Measurements from ENCODE around the gene ERICH6B.

The ERICH6B gene

GRCh38 chr13:45598597-45598996, 16.9 kb downstream of the ERICH6B start:
- no peak overlapping the region for H3K4me3 ChIP-seq (ENCODE audit: low read depth, low read length)

GRCh38 chr13:45596800-45597475, 18.6 kb downstream of the ERICH6B start:
- DNase-seq: no peak
- Histone ChIP-seq H3K9me3 (no peaks in the 10 kb centered on the region), H3K4me1 (peaks cover 5% of the 10 kb centered on the region; the same call in 1 of the 2 replicates), H3K36me3 (no peaks in the 10 kb centered on the region), H3K4me3 (ENCODE audit: low read depth, low read length) (no peak overlapping the region), H3K27me3 (peaks cover 4% of the 10 kb centered on the region)
- no peak for TF ChIP-seq CTCF (IDR thresholded peaks at IDR 0.05; ENCODE audit: low read depth, low read length)

More at GRCh38 chr13:45598597-45598996, 16.9 kb downstream of the ERICH6B start:
- Histone ChIP-seq H3K9me3 (no peaks in the 10 kb centered on the region), H3K36me3 (no peaks in the 10 kb centered on the region), H3K27me3 (peaks cover 4% of the 10 kb centered on the region; the same call in 1 of the 2 replicates), H3K4me1 (peaks cover 10% of the 10 kb centered on the region)
- no peak for DNase-seq
- TF ChIP-seq CTCF (IDR thresholded peaks at IDR 0.05; ENCODE audit: low read depth, low read length): no peak

- DNase-seq: no peak
- no peaks in the 10 kb centered on the region for H3K9me3 ChIP-seq
- H3K36me3 ChIP-seq: no peaks in the 10 kb centered on the region
- no peak overlapping the region for H3K4me3 ChIP-seq (ENCODE audit: low read depth, low read length)
- no peak for TF ChIP-seq CTCF (IDR thresholded peaks at IDR 0.05; ENCODE audit: low read depth, low read length)
- H3K27me3 ChIP-seq: peaks cover 4% of the 10 kb centered on the region
- no peaks in the 10 kb centered on the region for H3K4me1 ChIP-seq
These were observed 19.6 kb downstream of the ERICH6B start for GRCh38 chr13:45595965-45596364.

- TF ChIP-seq CTCF (IDR thresholded peaks at IDR 0.05; ENCODE audit: low read depth, low read length): no peak
- DNase-seq: no peak
- no peaks in the 10 kb centered on the region for H3K9me3 ChIP-seq
- peaks cover 4% of the 10 kb centered on the region for H3K27me3 ChIP-seq
- H3K4me1 ChIP-seq: no peaks in the 10 kb centered on the region
- H3K4me3 ChIP-seq (ENCODE audit: low read depth, low read length): no peak overlapping the region
- no peaks in the 10 kb centered on the region for H3K36me3 ChIP-seq
These were observed 20.8 kb downstream of the ERICH6B start for GRCh38 chr13:45594764-45595163.

GRCh38 chr13:45594227-45594626, 21.3 kb downstream of the ERICH6B start:
- no peaks in the 10 kb centered on the region for H3K36me3 ChIP-seq
- no peak for DNase-seq
- no peaks in the 10 kb centered on the region for H3K9me3 ChIP-seq
- no peak for TF ChIP-seq CTCF (IDR thresholded peaks at IDR 0.05; ENCODE audit: low read depth, low read length)
- H3K4me3 ChIP-seq (ENCODE audit: low read depth, low read length): no peak overlapping the region
- H3K4me1 ChIP-seq: no peaks in the 10 kb centered on the region
- H3K27me3 ChIP-seq: peaks cover 4% of the 10 kb centered on the region

GRCh38 chr13:45592758-45593157, 22.8 kb downstream of the ERICH6B start:
- Histone ChIP-seq H3K4me1 (no peaks in the 10 kb centered on the region), H3K4me3 (ENCODE audit: low read depth, low read length) (no peak overlapping the region), H3K36me3 (no peaks in the 10 kb centered on the region), H3K27me3 (peaks cover 4% of the 10 kb centered on the region), H3K9me3 (no peaks in the 10 kb centered on the region)
- no peak for DNase-seq
- TF ChIP-seq CTCF (IDR thresholded peaks at IDR 0.05; ENCODE audit: low read depth, low read length): no peak

Data from BE2C (cell line).